CD14-positive monocyte (primary cell): ENCODE results near the gene BTG3. TPM values are rescaled to one million over a fixed set of nuclear protein-coding genes. Genes with fewer than 3 reads are reported as not detected.

Experiments used
- DNase-seq, 3 donors: peaks; one replicate each; pipeline ENCODE4 v3.0.0-alpha.2; 2011 to 2022
- H2AFZ ChIP-seq: 2 replicates; pipeline ENCODE4 v1.6.0; 2012; ENCODE audit warnings: mild to moderate bottlenecking, low read depth, low read length, inconsistent platforms; ENCODE audit not compliant: insufficient read depth, poor library complexity, severe bottlenecking
- H3K27ac ChIP-seq, 2 donors: 1 replicate in 1 of 2; 2 replicates in 1 of 2; pipeline ENCODE4 v1.5.1; 2012 to 2013; ENCODE audit warnings: low read length in 2 of 2, control low read depth in 1 of 2, inconsistent platforms in 1 of 2, low read depth in 1 of 2, mild to moderate bottlenecking in 1 of 2
- H3K27me3 ChIP-seq, 2 donors: one replicate each; pipeline versions ENCODE4 v1.6.0 to v1.6.1; 2011 to 2013; ENCODE audit warnings: low read length in 2 of 2; ENCODE audit not compliant: control insufficient read depth in 2 of 2, insufficient read depth in 2 of 2
- H3K36me3 ChIP-seq, 2 donors: replicated peaks in 1 of 2; 1 replicate in 1 of 2; 2 replicates in 1 of 2; pipeline versions ENCODE4 v1.5.1 to v1.6.1; 2012 to 2013; ENCODE audit warnings: low read length in 2 of 2, control low read depth in 1 of 2, inconsistent platforms in 1 of 2, mild to moderate bottlenecking in 1 of 2; ENCODE audit not compliant: insufficient read depth in 2 of 2, control insufficient read depth in 1 of 2
- H3K4me1 ChIP-seq, 2 donors: 1 replicate in 1 of 2; 2 replicates in 1 of 2; pipeline versions ENCODE4 v1.5.1 to v1.6.1; 2012 to 2013; ENCODE audit warnings: low read length in 2 of 2, control low read depth in 1 of 2, inconsistent platforms in 1 of 2, mild to moderate bottlenecking in 1 of 2, moderate library complexity in 1 of 2; ENCODE audit not compliant: insufficient read depth in 2 of 2, control insufficient read depth in 1 of 2
- H3K4me2 ChIP-seq: replicated peaks from 2 replicates; pipeline ENCODE3; 2012; ENCODE audit warnings: low read length, moderate library complexity, mild to moderate bottlenecking; ENCODE audit not compliant: poor library complexity, severe bottlenecking; ENCODE audit errors: extremely low read depth
- H3K4me3 ChIP-seq, 3 experiments: fragments of 200-600 bp in 1 of 3; sonication (generic) in 1 of 3; replicated peaks in 1 of 3; 1 replicate in 2 of 3; 2 replicates in 1 of 3; pipeline ENCODE4 v1.5.1; 2011 to 2013; ENCODE audit warnings: low read length in 3 of 3, mild to moderate bottlenecking in 3 of 3, control low read depth in 2 of 3, low read depth in 2 of 3, inconsistent platforms in 1 of 3, moderate library complexity in 1 of 3
- H3K79me2 ChIP-seq: 2 replicates; pipeline ENCODE4 v1.6.0; 2012; ENCODE audit warnings: mild to moderate bottlenecking, control low read depth, inconsistent platforms, low read length, moderate library complexity; ENCODE audit not compliant: insufficient read depth
- H3K9ac ChIP-seq: 2 replicates; pipeline ENCODE4 v1.6.0; 2017; ENCODE audit warnings: low read length, mild to moderate bottlenecking; ENCODE audit not compliant: insufficient read depth, poor library complexity, severe bottlenecking
- H3K9me3 ChIP-seq, 2 donors: replicated peaks in 1 of 2; 1 replicate in 1 of 2; 2 replicates in 1 of 2; pipeline versions ENCODE4 v1.5.1 to v1.6.1; 2012 to 2013; ENCODE audit warnings: low read length in 2 of 2, control low read depth in 1 of 2; ENCODE audit not compliant: control insufficient read depth in 1 of 2, insufficient read depth in 1 of 2
- H4K20me1 ChIP-seq: 2 replicates; pipeline ENCODE4 v1.6.0; 2012; ENCODE audit warnings: mild to moderate bottlenecking, low read length, control low read depth, moderate library complexity; ENCODE audit not compliant: insufficient read depth
- H3K27ac Mint-ChIP-seq, 7 donors: one replicate each; pipeline ENCODE4 v1.8.0; 2020; ENCODE audit warnings: mild to moderate bottlenecking in 7 of 7, mixed read lengths in 7 of 7, moderate library complexity in 6 of 7, inconsistent platforms in 2 of 7
- H3K27me3 Mint-ChIP-seq, 3 donors: one replicate each; pipeline ENCODE4 v1.8.0; 2021 to 2022; ENCODE audit warnings: low read depth in 3 of 3, mild to moderate bottlenecking in 3 of 3, mixed read lengths in 3 of 3, moderate library complexity in 3 of 3, inconsistent platforms in 1 of 3
- H3K36me3 Mint-ChIP-seq, 2 donors: one replicate each; pipeline ENCODE4 v1.8.0; 2020; ENCODE audit warnings: mixed read lengths in 2 of 2, inconsistent platforms in 1 of 2, mild to moderate bottlenecking in 1 of 2
- H3K4me1 Mint-ChIP-seq: one replicate; pipeline ENCODE4 v1.8.0; 2020; ENCODE audit warnings: mild to moderate bottlenecking, mixed read lengths
- H3K4me3 Mint-ChIP-seq, 2 donors: one replicate each; pipeline ENCODE4 v1.8.0; 2020; ENCODE audit warnings: mild to moderate bottlenecking in 2 of 2, mixed read lengths in 2 of 2, moderate library complexity in 1 of 2
- H3K9me3 Mint-ChIP-seq, 7 donors: one replicate each; pipeline ENCODE4 v1.8.0; 2020 to 2022; ENCODE audit warnings: mixed read lengths in 7 of 7, mild to moderate bottlenecking in 6 of 7, moderate library complexity in 6 of 7, inconsistent platforms in 2 of 7
- WGBS: methylation state at CpG from one replicate; pipeline ENCODE4 v1.1.5; 2013; ENCODE audit warnings: missing lambda C conversion rate; ENCODE audit not compliant: insufficient coverage; 5-methylcytosine and 5-hydroxymethylcytosine counted together
- intact Hi-C, 2 donors: fragments of 100-400 bp; cut with micrococcal nuclease; formaldehyde crosslinking; loops; one replicate each; pipeline versions ENCODE4 v1.15.0 to v1.15.1; 2023
- polyA plus RNA-seq, 3 donors: library from polyadenylated mRNA; depleted of rRNA in 1 of 3; unstranded in 2 of 3; stranded (reverse) in 1 of 3; fragments of 300-500 nt in 2 of 3; fragments of >200 nt in 1 of 3; fragmentation: Illumina TruSeq in 2 of 3; gene quantifications; 1 replicate in 2 of 3; 2 replicates in 1 of 3; pipeline ENCODE4 v1.2.3, GENCODE V29; 2012 to 2021
- TF ChIP-seq, protein P1 (sequence below): fragments of 200-600 bp; IDR thresholded peaks from one replicate; pipeline ENCODE4 v1.8.0; 2022; ENCODE audit warnings: antibody characterized with exemption, mild to moderate bottlenecking

Gene BTG3
- polyA plus RNA-seq, 3 donors = 1.9 to 10.4 (median 2.0) TPM

- no peaks in the 10 kb centered on the region for H3K9me3 Mint-ChIP-seq
- peaks cover 31 to 36% of the 10 kb centered on the region in 2 donors for H3K36me3 Mint-ChIP-seq
- H3K4me1 Mint-ChIP-seq = peaks cover 10% of the 10 kb centered on the region
- Histone ChIP-seq H3K9me3 (no peaks in the 10 kb centered on the region), H3K36me3 (peaks cover 8 to 28% of the 10 kb centered on the region in 2 donors), H3K27ac (no peak overlapping the region), H4K20me1 (no peaks in the 10 kb centered on the region), H3K79me2 (peaks cover 35% of the 10 kb centered on the region), H3K9ac (no peak overlapping the region), H3K4me3 (no peak overlapping the region), H3K27me3 (no peaks in the 10 kb centered on the region), H2AFZ (no peak overlapping the region), H3K4me2 (no peak overlapping the region), H3K4me1 (peaks cover 5 to 7% of the 10 kb centered on the region in 2 donors)
- no peak overlapping the region for H3K27ac Mint-ChIP-seq
- TF ChIP-seq, protein P1, sequence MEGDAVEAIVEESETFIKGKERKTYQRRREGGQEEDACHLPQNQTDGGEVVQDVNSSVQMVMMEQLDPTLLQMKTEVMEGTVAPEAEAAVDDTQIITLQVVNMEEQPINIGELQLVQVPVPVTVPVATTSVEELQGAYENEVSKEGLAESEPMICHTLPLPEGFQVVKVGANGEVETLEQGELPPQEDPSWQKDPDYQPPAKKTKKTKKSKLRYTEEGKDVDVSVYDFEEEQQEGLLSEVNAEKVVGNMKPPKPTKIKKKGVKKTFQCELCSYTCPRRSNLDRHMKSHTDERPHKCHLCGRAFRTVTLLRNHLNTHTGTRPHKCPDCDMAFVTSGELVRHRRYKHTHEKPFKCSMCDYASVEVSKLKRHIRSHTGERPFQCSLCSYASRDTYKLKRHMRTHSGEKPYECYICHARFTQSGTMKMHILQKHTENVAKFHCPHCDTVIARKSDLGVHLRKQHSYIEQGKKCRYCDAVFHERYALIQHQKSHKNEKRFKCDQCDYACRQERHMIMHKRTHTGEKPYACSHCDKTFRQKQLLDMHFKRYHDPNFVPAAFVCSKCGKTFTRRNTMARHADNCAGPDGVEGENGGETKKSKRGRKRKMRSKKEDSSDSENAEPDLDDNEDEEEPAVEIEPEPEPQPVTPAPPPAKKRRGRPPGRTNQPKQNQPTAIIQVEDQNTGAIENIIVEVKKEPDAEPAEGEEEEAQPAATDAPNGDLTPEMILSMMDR = no peak
- WGBS = 100% methylated on average over 1 of the region's 2 CpGs
- H3K4me3 Mint-ChIP-seq = no peak overlapping the region
- intact Hi-C loops = no loop called here
- no peak for DNase-seq
- peaks cover 0 to 3% (median 0%) of the 10 kb centered on the region in 3 donors for H3K27me3 Mint-ChIP-seq
These were observed 5.0 kb downstream of the BTG3 start for GRCh38 chr21:17607684-17608083.

DNA sequence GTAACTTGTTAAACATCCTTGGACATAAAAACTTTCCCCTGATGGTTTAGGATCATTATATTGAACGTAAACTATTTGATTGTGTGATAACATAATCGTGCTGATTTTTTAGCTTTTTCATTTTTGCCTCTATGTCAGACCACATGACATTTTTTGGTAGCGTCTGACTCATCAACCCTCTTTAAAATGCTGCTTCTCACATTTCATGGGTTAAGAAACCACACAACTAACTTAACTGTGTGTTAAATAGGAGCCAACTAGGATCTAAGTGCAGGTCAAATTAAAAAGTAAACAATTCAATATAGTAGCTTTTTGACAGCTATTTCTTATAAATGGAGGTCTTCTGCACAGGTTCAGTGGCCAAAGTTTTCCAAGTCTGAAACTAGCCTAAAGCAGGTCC, 9.8 kb downstream of the BTG3 start:
- intact Hi-C loops = no loop called here
- Histone ChIP-seq H2AFZ (no peak overlapping the region), H3K4me3 (no peak overlapping the region), H3K9me3 (no peaks in the 10 kb centered on the region), H3K36me3 (peaks cover 18 to 59% of the 10 kb centered on the region in 2 donors), H4K20me1 (no peaks in the 10 kb centered on the region), H3K4me1 (no peaks in the 10 kb centered on the region), H3K9ac (no peak overlapping the region), H3K27ac (no peak overlapping the region), H3K4me2 (no peak overlapping the region), H3K27me3 (no peaks in the 10 kb centered on the region), H3K79me2 (no peaks in the 10 kb centered on the region)
- no peak for DNase-seq
- no CpG with 5 or more reads among the region's 3 CpGs for WGBS
- H3K27me3 Mint-ChIP-seq = no peaks in the 10 kb centered on the region
- TF ChIP-seq, protein P1 = no peak
- no peaks in the 10 kb centered on the region for H3K4me1 Mint-ChIP-seq
- H3K9me3 Mint-ChIP-seq = no peaks in the 10 kb centered on the region
- no peak overlapping the region for H3K4me3 Mint-ChIP-seq
- H3K27ac Mint-ChIP-seq = no peak overlapping the region
- H3K36me3 Mint-ChIP-seq = peaks cover 47 to 57% of the 10 kb centered on the region in 2 donors
